IMR-90 (cell line): ENCODE data around the gene PPIA. TPM values are rescaled to one million over a fixed set of nuclear protein-coding genes. Genes with fewer than 3 reads are reported as not detected.

ENCODE experiments used
- ATAC-seq: fragments of 200-7000 bp; cut with Tn5 transposase; 2 replicates; pipeline ENCODE4 v1.9.1; 2020; ENCODE audit warnings: low read depth, mild to moderate bottlenecking, moderate library complexity
- BruUV-seq: library from RNA; stranded (reverse); fragments of 400-500 nt; replicated peaks from 2 replicates; lab custom pipeline; 2021; lab: Mats Ljungman, UMichigan
- CTCF ChIA-PET: fragments of 300-600 bp; formaldehyde crosslinking; extraction: SDS; loops from one replicate; lab custom pipeline; 2021; ENCODE audit warnings: antibody characterized with exemption; lab: Yijun Ruan, JAX
- POLR2A ChIA-PET: fragments of 300-600 bp; sonication (Branson Sonifier 250); formaldehyde crosslinking; loops from one replicate; lab custom pipeline; 2022; ENCODE audit warnings: antibody characterized with exemption; ENCODE audit not compliant: unreplicated experiment; lab: Charles Lee
- DNase-seq: peaks from one replicate; pipeline ENCODE4 v3.0.0; 2013
- H2AFZ ChIP-seq: replicated peaks from 2 replicates; pipeline ENCODE3; 2013; ENCODE audit warnings: low read length, mild to moderate bottlenecking; ENCODE audit not compliant: poor library complexity
- H2AK5ac ChIP-seq: 2 replicates; pipeline ENCODE4 v1.6.1; 2013; ENCODE audit warnings: low read depth, low read length, inconsistent platforms
- H2AK9ac ChIP-seq: replicated peaks from 2 replicates; pipeline ENCODE3; 2013; ENCODE audit warnings: mild to moderate bottlenecking, low read depth, low read length, moderate library complexity; ENCODE audit not compliant: poor library complexity
- H2BK120ac ChIP-seq: 2 replicates; pipeline ENCODE4 v1.6.1; 2013; ENCODE audit warnings: low read depth, low read length, inconsistent platforms
- H2BK15ac ChIP-seq: 3 replicates; pipeline ENCODE4 v1.6.1; 2013; ENCODE audit warnings: low read depth, low read length, inconsistent platforms
- H2BK20ac ChIP-seq: 2 replicates; pipeline ENCODE4 v1.6.1; 2013; ENCODE audit warnings: low read depth, mild to moderate bottlenecking, inconsistent platforms, low read length, moderate library complexity
- H2BK5ac ChIP-seq: 2 replicates; pipeline ENCODE4 v1.6.1; 2013; ENCODE audit warnings: mild to moderate bottlenecking, low read depth, low read length, inconsistent platforms; ENCODE audit not compliant: poor library complexity, severe bottlenecking
- H3K14ac ChIP-seq: replicated peaks from 2 replicates; pipeline ENCODE4 v1.6.1; 2013; ENCODE audit warnings: low read depth, low read length, inconsistent platforms
- H3K18ac ChIP-seq: 2 replicates; pipeline ENCODE4 v1.6.1; 2013; ENCODE audit warnings: low read depth, low read length, control low read depth
- H3K23ac ChIP-seq: 2 replicates; pipeline ENCODE4 v1.6.1; 2013; ENCODE audit warnings: low read depth, low read length, inconsistent platforms
- H3K27ac ChIP-seq: 2 replicates; pipeline ENCODE4 v1.5.1; 2013; ENCODE audit warnings: mild to moderate bottlenecking, control low read depth, low read length; ENCODE audit not compliant: insufficient read depth
- H3K27me3 ChIP-seq: 2 replicates; pipeline ENCODE4 v1.6.1; 2013; ENCODE audit warnings: low read length; ENCODE audit not compliant: control insufficient read depth, insufficient read depth
- H3K36me3 ChIP-seq: 2 replicates; pipeline ENCODE4 v1.6.1; 2013; ENCODE audit warnings: low read length, mixed read lengths; ENCODE audit not compliant: control insufficient read depth, insufficient read depth
- H3K4ac ChIP-seq: 2 replicates; pipeline ENCODE4 v1.6.1; 2013; ENCODE audit warnings: low read depth, low read length, inconsistent platforms
- H3K4me1 ChIP-seq: 2 replicates; pipeline ENCODE4 v1.6.1; 2013; ENCODE audit warnings: low read length, mixed read lengths; ENCODE audit not compliant: control insufficient read depth, insufficient read depth
- H3K4me2 ChIP-seq: 2 replicates; pipeline ENCODE4 v1.6.1; 2013; ENCODE audit warnings: low read depth, mild to moderate bottlenecking, control low read depth, low read length, moderate library complexity
- H3K4me3 ChIP-seq: 2 replicates; pipeline ENCODE4 v1.5.1; 2013; ENCODE audit warnings: low read depth, mild to moderate bottlenecking, control low read depth, low read length, moderate library complexity; ENCODE audit not compliant: insufficient read depth
- H3K56ac ChIP-seq: 2 replicates; pipeline ENCODE4 v1.6.1; 2013; ENCODE audit warnings: low read length, inconsistent platforms; ENCODE audit not compliant: insufficient read depth; ENCODE audit errors: extremely low read depth
- H3K79me1 ChIP-seq, 2 experiments: 2 replicates each; pipeline ENCODE4 v1.6.1; 2013; ENCODE audit warnings: low read length in 2 of 2, inconsistent platforms in 1 of 2, low read depth in 1 of 2
- H3K9ac ChIP-seq: 2 replicates; pipeline ENCODE4 v1.6.1; 2013; ENCODE audit warnings: low read depth, low read length, control low read depth
- H3K9me1 ChIP-seq: 2 replicates; pipeline ENCODE4 v1.6.1; 2013; ENCODE audit warnings: low read length, inconsistent platforms; ENCODE audit not compliant: insufficient read depth
- H3K9me3 ChIP-seq: 2 replicates; pipeline ENCODE4 v1.6.1; 2013; ENCODE audit warnings: low read length; ENCODE audit not compliant: control insufficient read depth, insufficient read depth
- H4K20me1 ChIP-seq: 2 replicates; pipeline ENCODE4 v1.6.1; 2013; ENCODE audit warnings: low read length, inconsistent platforms; ENCODE audit not compliant: insufficient read depth
- H4K5ac ChIP-seq: 2 replicates; pipeline ENCODE4 v1.6.1; 2013; ENCODE audit warnings: mild to moderate bottlenecking, low read depth, low read length, control low read depth
- H4K8ac ChIP-seq, 2 experiments: 2 replicates each; pipeline ENCODE4 v1.6.1; 2013; ENCODE audit warnings: low read depth in 2 of 2, low read length in 2 of 2, control low read depth in 1 of 2, inconsistent platforms in 1 of 2
- H4K91ac ChIP-seq: 2 replicates; pipeline ENCODE4 v1.6.1; 2013; ENCODE audit warnings: low read depth, low read length, inconsistent platforms; ENCODE audit not compliant: insufficient read depth
- BHLHE40 ChIP-seq: fragments of 150-350 bp; IDR thresholded peaks from 2 replicates; pipeline ENCODE4 v1.6.1; 2016; ENCODE audit warnings: mild to moderate bottlenecking, low read depth, low read length
- CHD1 ChIP-seq: IDR thresholded peaks from 2 replicates; pipeline ENCODE4 v1.6.1; 2012; ENCODE audit warnings: low read depth, low read length, improper control_type of control experiment
- MAFK ChIP-seq: IDR thresholded peaks from 2 replicates; pipeline ENCODE4 v1.6.1; 2012; ENCODE audit warnings: low read depth, low read length, improper control_type of control experiment
- NFE2L2 ChIP-seq: fragments of 150-350 bp; IDR thresholded peaks from 2 replicates; pipeline ENCODE4 v1.6.1; 2016; ENCODE audit warnings: low read depth, mild to moderate bottlenecking, low read length
- RAD21 ChIP-seq: IDR thresholded peaks from 2 replicates; pipeline ENCODE4 v1.6.1; 2012; ENCODE audit warnings: low read length, improper control_type of control experiment
- RFX5 ChIP-seq: IDR thresholded peaks from 2 replicates; pipeline ENCODE4 v1.8.0; 2012; ENCODE audit warnings: low read depth, mild to moderate bottlenecking, low read length, moderate library complexity
- WGBS, 2 experiments: methylation state at CpG; one replicate each; pipeline versions ENCODE4 v1.1.5 to v1.1.7; 2013; ENCODE audit warnings: missing lambda C conversion rate in 2 of 2; ENCODE audit not compliant: insufficient read length in 1 of 2; ENCODE audit errors: extremely low coverage in 2 of 2; 5-methylcytosine and 5-hydroxymethylcytosine counted together
- dilution Hi-C: fragments of 300-500 bp; cut with HindIII; formaldehyde crosslinking; loops from one replicate; pipeline ENCODE4 v1.14.3; 2018; ENCODE audit warnings: low sequenced_read_pairs; ENCODE audit not compliant: unreplicated experiment
- in situ Hi-C: fragments of 300-500 bp; cut with MboI; formaldehyde crosslinking; loops from 3 replicates; pipeline ENCODE4 v1.14.3; 2019; ENCODE audit warnings: low sequenced_read_pairs, inconsistent platforms, mixed read lengths
- intact Hi-C: fragments of 100-400 bp; cut with micrococcal nuclease; formaldehyde crosslinking; loops from 2 replicates; pipeline ENCODE4 v1.10.0; 2022
- polyA plus RNA-seq, 3 experiments: library from polyadenylated mRNA; depleted of rRNA; stranded (reverse); fragments of >200 nt; gene quantifications; 2 replicates each; pipeline ENCODE4 v1.2.3, GENCODE V29; 2012; ENCODE audit warnings: low replicate concordance in 1 of 3
- total RNA-seq: library from RNA; depleted of rRNA; stranded (reverse); fragments of >200 nt; gene quantifications from 2 replicates; pipeline ENCODE4 v1.2.3, GENCODE V29; 2012

The PPIA gene
- total and polyA plus RNA-seq, 2 of the 4 experiments (the other 2 are of a cell fraction), result 3,396 to 4,883 TPM

DNA sequence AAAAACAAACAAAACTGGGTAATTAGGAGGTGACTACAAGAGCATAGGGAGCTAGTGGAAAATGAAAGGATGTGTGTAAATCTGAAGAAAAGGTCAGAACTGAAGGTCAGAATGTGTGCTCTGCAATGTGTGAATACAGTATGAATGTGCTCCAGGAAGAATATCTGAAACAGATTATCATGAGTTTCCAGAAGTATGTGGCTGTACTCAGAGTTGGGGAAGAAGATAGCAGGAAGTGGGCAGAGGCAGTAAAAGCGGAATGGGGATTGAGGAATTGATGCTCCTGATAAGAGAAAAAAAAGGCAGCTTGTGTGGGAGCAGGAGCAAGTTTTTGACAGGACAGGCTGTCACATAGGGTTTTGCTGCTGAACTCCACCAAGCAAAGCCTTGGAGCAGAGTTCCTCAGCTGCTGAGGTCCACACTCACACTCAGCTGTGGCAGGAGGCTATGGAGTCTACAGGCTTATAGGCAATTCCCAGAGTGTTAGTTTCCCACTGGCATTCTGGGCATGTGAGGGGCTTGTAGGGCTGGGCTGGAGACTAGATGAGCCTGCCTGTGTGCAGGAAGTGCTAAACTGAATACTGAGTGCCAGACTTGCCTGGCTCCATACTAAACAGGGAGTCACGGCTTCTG is 28.5 kb downstream of the PPIA start:
- Histone ChIP-seq H2BK120ac (no peak overlapping the region), H2AFZ (no peak overlapping the region), H3K27ac (no peak overlapping the region), H3K4me1 (no peaks in the 10 kb centered on the region), H2BK15ac (no peak overlapping the region), H2BK5ac (no peak overlapping the region), H3K23ac (no peak overlapping the region), H3K79me1 (peaks cover 7 to 14% of the 10 kb centered on the region in 2 experiments; a peak in 3 of 4 replicates), H4K8ac (no peak overlapping the region), H3K27me3 (no peaks in the 10 kb centered on the region), H3K56ac (no peak overlapping the region), H4K5ac (no peak overlapping the region), H3K14ac (no peak overlapping the region), H3K18ac (no peak overlapping the region), H3K36me3 (peaks cover 6% of the 10 kb centered on the region), H2AK9ac (no peak overlapping the region), H4K91ac (no peak overlapping the region), H3K9me1 (0 out of 2 replicates have a peak, but pooled peaks cover 12% of the 10 kb centered on the region), H3K4me3 (no peak overlapping the region), H2BK20ac (no peak overlapping the region), H4K20me1 (no peaks in the 10 kb centered on the region), H2AK5ac (no peak overlapping the region), H3K9me3 (no peaks in the 10 kb centered on the region), H3K4ac (no peak overlapping the region), H3K4me2 (no peak overlapping the region), H3K9ac (no peak overlapping the region)
- DNase-seq (peak; percentile 16), ATAC-seq (peak; percentile 44; the same call in 1 of the 2 replicates)
- ChIA-PET POLR2A (no interaction called here), CTCF (no interaction called here)
- TF ChIP-seq RFX5 (no peak), NFE2L2 (no peak), MAFK (no peak), CHD1 (no peak), BHLHE40 (no peak), RAD21 (no peak)
- dilution Hi-C loops (no loop called here), intact Hi-C loops (no loop called here), in situ Hi-C loops (no loop called here)
- 70% methylated on average over 2 of the region's 2 CpGs; no CpG with 5 or more reads in 1 of the 2 experiments for WGBS, 2 experiments
- no TSS peak for BruUV-seq
